T-helper 1 cell treated with Interleukin-12 subunit alpha and Interleukin-12 subunit beta and Interleukin-4 antibody, amounts not matched to agents 30 μg/mL and 1 μg/mL, for 36 hours (primary cell): ENCODE results near the gene NFKBIB.

ENCODE experiments used
- H3K27ac Mint-ChIP-seq: one replicate; pipeline ENCODE4 v1.8.0; 2021; ENCODE audit warnings: mild to moderate bottlenecking, mixed read lengths
- H3K27me3 Mint-ChIP-seq: one replicate; pipeline ENCODE4 v1.8.0; 2021; ENCODE audit warnings: low read depth, mixed read lengths
- H3K36me3 Mint-ChIP-seq: one replicate; pipeline ENCODE4 v1.8.0; 2021; ENCODE audit warnings: low read depth, mixed read lengths
- H3K4me1 Mint-ChIP-seq: one replicate; pipeline ENCODE4 v1.8.0; 2021; ENCODE audit warnings: low read depth, mixed read lengths
- H3K4me3 Mint-ChIP-seq: one replicate; pipeline ENCODE4 v1.8.0; 2021; ENCODE audit warnings: mild to moderate bottlenecking, moderate library complexity, mixed read lengths
- H3K9me3 Mint-ChIP-seq: one replicate; pipeline ENCODE4 v1.8.0; 2021; ENCODE audit warnings: mixed read lengths

The NFKBIB gene

GRCh38 chr19:38944981-38945506 lies 45.3 kb downstream of the NFKBIB start:
- Mint-ChIP-seq H3K4me1 (peaks cover 14% of the 10 kb centered on the region), H3K36me3 (no peaks in the 10 kb centered on the region), H3K27ac (no peak overlapping the region), H3K9me3 (no peaks in the 10 kb centered on the region), H3K4me3 (no peak overlapping the region), H3K27me3 (peaks cover 26% of the 10 kb centered on the region)

GRCh38 chr19:38945562-38946228 lies 45.9 kb downstream of the NFKBIB start:
- no peak overlapping the region for H3K27ac Mint-ChIP-seq
- no peaks in the 10 kb centered on the region for H3K36me3 Mint-ChIP-seq
- no peaks in the 10 kb centered on the region for H3K9me3 Mint-ChIP-seq
- H3K4me3 Mint-ChIP-seq: no peak overlapping the region
- peaks cover 24% of the 10 kb centered on the region for H3K27me3 Mint-ChIP-seq
- peaks cover 17% of the 10 kb centered on the region for H3K4me1 Mint-ChIP-seq

GRCh38 chr19:38946229-38947010 lies 46.7 kb downstream of the NFKBIB start:
- H3K36me3 Mint-ChIP-seq: no peaks in the 10 kb centered on the region
- no peaks in the 10 kb centered on the region for H3K9me3 Mint-ChIP-seq
- no peak overlapping the region for H3K4me3 Mint-ChIP-seq
- no peak overlapping the region for H3K27ac Mint-ChIP-seq
- peaks cover 19% of the 10 kb centered on the region for H3K27me3 Mint-ChIP-seq
- peaks cover 12% of the 10 kb centered on the region for H3K4me1 Mint-ChIP-seq

- Mint-ChIP-seq H3K36me3 (no peaks in the 10 kb centered on the region), H3K4me1 (peaks cover 16% of the 10 kb centered on the region), H3K27me3 (peaks cover 26% of the 10 kb centered on the region), H3K4me3 (peak overlapping the region; percentile 48), H3K27ac (no peak overlapping the region), H3K9me3 (no peaks in the 10 kb centered on the region)
Measured at GRCh38 chr19:38949580-38950367, 50.0 kb downstream of the NFKBIB start.

GRCh38 chr19:38951187-38951586 lies 51.4 kb downstream of the NFKBIB start:
- H3K27me3 Mint-ChIP-seq: peaks cover 26% of the 10 kb centered on the region
- H3K9me3 Mint-ChIP-seq: no peaks in the 10 kb centered on the region
- no peak overlapping the region for H3K27ac Mint-ChIP-seq
- H3K36me3 Mint-ChIP-seq: no peaks in the 10 kb centered on the region
- peaks cover 16% of the 10 kb centered on the region for H3K4me1 Mint-ChIP-seq
- H3K4me3 Mint-ChIP-seq: no peak overlapping the region

GRCh38 chr19:38952395-38953165 lies 52.8 kb downstream of the NFKBIB start:
- Mint-ChIP-seq H3K27me3 (peaks cover 26% of the 10 kb centered on the region), H3K4me3 (no peak overlapping the region), H3K4me1 (peaks cover 16% of the 10 kb centered on the region), H3K9me3 (no peaks in the 10 kb centered on the region), H3K27ac (no peak overlapping the region), H3K36me3 (no peaks in the 10 kb centered on the region)

- Mint-ChIP-seq H3K36me3 (no peaks in the 10 kb centered on the region), H3K9me3 (no peaks in the 10 kb centered on the region), H3K4me1 (peaks cover 15% of the 10 kb centered on the region), H3K27ac (no peak overlapping the region), H3K4me3 (no peak overlapping the region), H3K27me3 (peaks cover 21% of the 10 kb centered on the region)
Measured at GRCh38 chr19:38953677-38954076, 53.9 kb downstream of the NFKBIB start.

GRCh38 chr19:38956264-38956663 lies 56.5 kb downstream of the NFKBIB start:
- Mint-ChIP-seq H3K4me1 (peaks cover 5% of the 10 kb centered on the region), H3K27me3 (peaks cover 7% of the 10 kb centered on the region), H3K27ac (no peak overlapping the region)

GRCh38 chr19:38958301-38958700 lies 58.5 kb downstream of the NFKBIB start:
- peaks cover 4% of the 10 kb centered on the region for H3K4me1 Mint-ChIP-seq
- no peak overlapping the region for H3K27ac Mint-ChIP-seq
- H3K36me3 Mint-ChIP-seq: no peaks in the 10 kb centered on the region

More at GRCh38 chr19:38956264-38956663, 56.5 kb downstream of the NFKBIB start:
- Mint-ChIP-seq H3K36me3 (no peaks in the 10 kb centered on the region), H3K9me3 (no peaks in the 10 kb centered on the region), H3K4me3 (no peak overlapping the region)

More at GRCh38 chr19:38958301-38958700, 58.5 kb downstream of the NFKBIB start:
- peaks cover 3% of the 10 kb centered on the region for H3K27me3 Mint-ChIP-seq
- H3K4me3 Mint-ChIP-seq: no peak overlapping the region
- H3K9me3 Mint-ChIP-seq: no peaks in the 10 kb centered on the region
